Fibroblast of skin of right biceps (primary cell): ENCODE measurements around the gene SLC25A25.
"Not testable (repeated sequence)": the region's sequence is repeated elsewhere in the genome, so short reads cannot be mapped to it uniquely, and the experiment has no call there.

Source experiments
- DNase-seq: peaks from one replicate; pipeline ENCODE4 v3.0.0-alpha.2; 2013

SLC25A25 gene

DNA sequence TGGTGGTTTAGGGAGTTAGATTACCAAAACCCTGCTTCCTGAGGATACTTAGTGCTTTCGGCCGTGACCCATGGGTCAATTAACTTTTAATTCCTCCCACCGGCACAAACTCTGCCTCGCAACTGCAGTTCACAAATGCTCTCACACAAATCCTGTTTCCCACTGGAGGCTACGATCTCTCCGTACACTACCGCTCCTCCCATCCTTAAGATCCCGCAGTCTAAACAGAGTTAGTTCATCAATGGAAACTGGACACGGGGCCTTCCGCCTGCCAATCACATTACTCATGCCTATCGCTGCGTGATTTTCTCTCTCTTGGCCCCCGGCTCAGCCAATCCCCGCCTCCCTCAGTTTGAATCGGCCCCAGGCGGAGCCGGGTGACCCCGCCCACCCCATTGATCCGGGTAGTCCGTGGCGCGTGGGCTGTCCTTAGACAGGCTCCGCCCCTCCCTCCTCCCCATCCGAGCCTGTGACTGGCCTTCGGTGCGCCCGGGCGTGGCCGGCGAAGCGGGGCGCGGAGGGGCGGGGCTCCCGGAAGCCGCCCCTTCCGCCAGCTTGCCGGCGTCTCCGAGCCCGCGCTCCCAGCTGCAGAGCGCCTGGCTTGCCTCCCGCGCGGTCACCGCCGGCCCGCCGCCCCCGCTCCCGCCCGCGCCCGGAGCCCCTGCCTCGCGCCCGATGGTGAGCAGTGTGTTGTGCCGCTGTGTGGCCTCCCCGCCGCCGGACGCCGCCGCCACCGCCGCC, at the start of gene SLC25A25:
Gene SLC25A25 (plus strand): TSS at position 588 of the 741 bp plus-strand sequence. CDS start 88 bp downstream, at position 676.
- peak; percentile 99 for DNase-seq

DNA sequence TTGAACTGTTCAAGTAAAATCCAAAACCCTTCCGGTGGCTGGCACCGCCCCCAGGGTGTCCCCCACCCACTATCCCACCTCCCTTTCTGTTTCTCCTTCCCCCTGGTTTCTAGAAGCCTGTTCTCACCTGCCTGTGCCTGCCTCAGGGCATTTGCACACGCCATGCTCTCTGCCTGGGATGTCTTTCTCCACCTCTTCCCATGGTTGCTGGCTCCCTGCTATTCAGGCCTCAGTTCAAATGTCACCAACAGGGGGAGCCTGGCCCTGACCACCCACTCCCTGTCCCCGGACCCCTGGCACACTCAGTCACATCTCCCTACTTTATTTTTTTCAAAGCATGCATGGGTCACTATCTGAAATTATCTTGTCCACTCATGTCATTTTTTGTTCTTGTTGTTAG, 47.3 kb upstream of the SLC25A25 start:
- no peak for DNase-seq

DNA sequence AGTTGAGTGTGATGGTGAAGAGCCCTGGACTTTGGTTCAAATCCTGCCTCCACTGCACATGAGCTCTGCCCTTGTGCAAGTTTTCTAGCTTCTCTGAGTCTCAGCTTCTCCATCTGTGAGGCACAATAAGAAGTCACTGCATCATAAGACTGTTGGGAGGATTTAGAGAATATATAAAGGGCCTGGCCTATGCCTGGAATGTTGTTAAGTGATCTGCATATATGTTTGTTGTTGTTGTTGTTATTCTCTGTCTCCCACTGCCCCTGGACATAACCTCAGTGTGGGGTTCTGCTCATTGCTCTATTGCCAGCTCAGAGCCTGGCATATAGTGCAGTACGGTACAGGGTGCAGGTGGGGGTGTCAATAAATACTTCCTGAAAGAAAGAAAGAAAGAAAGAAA, 46.9 kb upstream of the SLC25A25 start:
- no peak for DNase-seq

DNA sequence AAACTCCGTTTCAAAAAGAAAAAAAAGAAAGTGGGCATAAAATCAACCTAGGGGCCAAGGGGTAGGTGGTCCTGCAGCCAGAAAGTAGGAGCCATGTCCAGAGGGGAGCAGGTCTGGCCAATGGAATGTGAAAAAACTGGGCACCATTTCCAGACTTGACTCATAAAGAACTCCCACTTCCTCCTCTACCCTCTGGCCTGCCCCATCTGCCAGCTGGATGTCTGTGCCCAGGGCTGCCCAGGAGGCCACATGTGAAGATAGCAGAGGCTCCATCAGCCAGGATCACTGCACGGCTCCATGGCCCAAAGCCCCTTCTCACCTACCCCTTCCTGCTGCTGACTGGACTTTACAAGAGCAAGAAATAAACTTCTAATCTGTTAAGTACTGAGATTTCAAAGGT, 45.1 kb upstream of the SLC25A25 start:
- no peak for DNase-seq

DNA sequence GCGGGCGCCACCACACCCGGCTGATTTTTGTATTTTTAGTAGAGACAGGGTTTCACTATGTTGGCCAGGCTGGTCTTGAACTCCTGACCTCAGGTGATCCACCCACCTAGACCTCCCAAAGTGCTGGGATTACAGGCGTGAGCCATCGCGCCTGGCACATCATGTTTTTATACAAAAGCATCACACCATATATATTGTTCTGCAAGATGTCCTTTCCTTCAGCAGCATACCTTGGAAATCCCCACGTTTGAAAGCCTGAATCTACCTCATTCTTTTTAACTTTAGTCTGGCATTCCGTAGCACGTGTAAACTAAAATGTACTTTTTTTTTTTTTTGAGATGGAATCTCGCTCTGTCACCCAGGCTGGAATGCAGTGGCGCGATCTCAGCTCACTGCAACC, 44.4 kb upstream of the SLC25A25 start:
- not testable (repeated sequence) for DNase-seq

DNA sequence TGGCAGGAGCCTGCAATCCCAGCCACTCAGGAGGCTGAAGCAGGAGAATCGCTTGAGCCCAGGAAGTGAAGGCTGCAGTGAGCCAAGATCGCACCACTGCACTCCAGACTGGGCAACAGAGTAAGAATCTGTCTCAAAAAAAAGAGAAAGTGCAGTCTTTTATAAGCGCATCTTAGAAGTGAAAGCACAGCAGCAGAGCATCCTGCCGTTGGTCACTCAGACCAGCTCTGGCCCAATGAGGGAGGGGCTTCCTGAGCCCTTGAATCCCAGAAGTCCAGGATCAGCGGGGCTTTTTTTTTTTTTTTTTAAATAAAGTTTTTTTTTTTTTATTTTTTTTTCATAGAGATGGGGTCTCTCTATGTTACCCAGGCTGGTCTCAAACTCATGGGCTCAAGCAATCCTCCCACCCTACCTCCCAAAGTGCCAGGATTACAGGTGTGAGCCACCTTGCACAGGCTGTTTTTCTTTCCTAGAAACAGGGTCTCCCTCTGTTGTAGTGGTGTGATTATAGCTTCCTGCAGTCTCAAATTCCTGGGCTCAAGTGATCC, 43.2 kb upstream of the SLC25A25 start:
- no peak for DNase-seq

DNA sequence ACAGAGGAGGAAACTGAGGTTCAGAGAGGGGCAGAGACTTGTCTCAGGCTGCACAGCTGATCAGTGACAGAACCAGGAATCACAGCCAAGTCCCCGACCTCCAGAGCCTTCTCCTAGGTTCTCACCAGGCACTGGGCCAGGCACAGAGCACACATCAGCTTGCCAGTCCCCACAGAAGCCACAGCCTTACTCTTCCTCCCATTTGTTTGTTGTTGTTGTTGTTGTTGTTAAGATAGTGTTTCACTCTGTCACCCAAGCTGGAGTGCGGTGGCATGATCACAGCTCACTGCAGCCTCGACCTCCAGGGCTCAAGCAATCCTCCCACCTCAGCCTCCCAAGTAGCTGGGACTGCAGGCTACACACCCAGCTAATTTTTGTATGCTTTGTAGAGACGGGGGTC, 42.3 kb upstream of the SLC25A25 start:
- no peak for DNase-seq

DNA sequence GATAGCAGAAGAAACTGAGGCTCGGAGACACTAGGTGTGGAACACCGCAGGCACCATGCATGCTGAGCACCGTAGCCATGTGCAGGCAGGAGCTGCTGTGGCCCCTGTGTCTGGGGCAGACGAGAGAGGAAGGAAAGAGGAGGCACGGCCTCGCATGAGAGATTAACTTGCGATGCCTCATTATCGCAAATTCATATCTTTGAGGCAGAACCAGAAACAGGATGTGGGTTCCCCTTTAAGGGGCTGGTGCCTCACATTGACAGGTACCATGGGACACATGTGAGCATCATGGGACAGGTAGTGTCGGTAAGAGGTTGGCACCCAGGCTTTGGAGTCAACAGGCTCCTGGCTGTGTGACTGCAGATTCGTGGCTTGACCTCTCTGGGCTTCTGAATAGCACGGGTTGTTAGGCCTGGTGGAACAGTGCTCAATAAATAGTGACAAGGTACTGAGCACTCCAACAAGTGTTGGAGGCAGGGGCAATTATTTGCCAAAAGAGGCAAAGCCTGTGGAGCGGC, 41.7 kb upstream of the SLC25A25 start:
- DNase-seq = no peak

DNA sequence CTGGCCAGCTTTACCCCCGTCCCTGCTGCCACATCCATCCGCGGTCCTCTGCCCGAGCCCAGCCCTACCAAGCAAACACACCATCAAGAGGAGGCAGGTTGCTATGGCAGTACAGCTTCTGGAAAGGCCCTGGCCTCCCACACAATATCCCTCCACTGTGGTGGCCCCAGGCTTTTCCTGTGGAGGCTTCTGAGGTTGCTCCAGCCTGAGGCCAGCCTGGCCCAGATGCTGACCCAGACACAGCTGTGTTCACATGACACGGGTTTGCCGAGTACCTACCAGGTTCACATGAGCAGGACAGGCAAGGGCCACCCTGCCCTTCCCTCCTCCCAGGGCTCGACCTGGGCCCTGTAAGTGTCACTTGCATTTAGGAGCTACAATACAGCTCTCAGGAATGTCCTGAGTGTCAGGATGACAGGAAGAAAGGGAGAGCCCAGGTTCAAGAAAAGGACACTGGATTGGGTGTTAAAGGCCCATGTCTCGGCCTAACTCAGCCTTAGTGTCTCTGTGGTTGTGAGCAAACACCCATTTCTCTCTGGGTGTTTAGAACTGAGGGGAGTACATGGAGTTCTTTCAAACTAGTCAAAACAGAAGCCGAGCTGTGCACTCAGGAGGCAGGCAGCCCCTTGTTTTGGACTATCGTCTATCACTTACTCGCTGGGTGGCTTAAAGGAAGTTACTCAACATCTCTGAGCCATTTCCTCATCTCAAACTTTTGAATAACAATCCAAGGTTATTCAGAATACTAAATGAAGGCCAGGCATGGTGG, 41.1 kb upstream of the SLC25A25 start:
- peak; percentile 10 for DNase-seq

DNA sequence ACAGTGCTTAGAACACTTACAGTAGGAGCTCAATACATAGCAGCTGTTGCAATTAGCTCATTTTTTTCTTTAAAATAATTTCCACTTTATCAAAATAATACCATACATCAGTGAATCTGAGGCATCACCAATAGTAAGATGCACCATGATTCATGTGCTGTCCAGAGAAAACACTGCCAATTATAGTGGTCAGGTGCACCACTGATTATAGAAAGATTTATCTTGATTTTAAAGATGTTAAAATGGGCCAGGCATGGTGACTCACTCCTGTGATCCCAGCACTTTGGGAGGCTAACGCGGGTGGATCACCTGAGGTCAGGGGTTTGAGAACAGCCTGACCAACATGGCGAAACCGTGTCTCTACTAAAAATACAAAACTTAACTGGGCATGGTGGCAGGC, 40.3 kb upstream of the SLC25A25 start:
- no peak for DNase-seq

DNA sequence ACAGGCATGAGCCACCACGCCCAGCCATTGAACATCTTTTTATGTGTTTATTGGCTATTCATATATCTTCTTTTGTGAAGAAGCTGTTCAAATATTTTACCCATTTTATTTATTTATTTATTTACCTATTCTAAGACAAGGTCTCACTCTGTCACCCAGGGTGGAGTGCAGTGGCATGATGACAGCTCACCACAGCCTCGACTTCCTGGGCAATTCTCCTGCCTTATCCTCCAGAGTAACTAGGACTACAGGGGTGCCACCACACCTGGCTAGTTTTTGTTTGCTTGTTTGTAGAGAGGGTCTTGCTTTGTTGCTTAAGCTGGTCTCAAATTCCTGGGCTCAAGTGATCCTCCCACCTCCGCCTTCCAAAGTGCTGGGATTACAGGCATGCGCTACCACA, 34.4 kb upstream of the SLC25A25 start:
- no peak for DNase-seq

DNA sequence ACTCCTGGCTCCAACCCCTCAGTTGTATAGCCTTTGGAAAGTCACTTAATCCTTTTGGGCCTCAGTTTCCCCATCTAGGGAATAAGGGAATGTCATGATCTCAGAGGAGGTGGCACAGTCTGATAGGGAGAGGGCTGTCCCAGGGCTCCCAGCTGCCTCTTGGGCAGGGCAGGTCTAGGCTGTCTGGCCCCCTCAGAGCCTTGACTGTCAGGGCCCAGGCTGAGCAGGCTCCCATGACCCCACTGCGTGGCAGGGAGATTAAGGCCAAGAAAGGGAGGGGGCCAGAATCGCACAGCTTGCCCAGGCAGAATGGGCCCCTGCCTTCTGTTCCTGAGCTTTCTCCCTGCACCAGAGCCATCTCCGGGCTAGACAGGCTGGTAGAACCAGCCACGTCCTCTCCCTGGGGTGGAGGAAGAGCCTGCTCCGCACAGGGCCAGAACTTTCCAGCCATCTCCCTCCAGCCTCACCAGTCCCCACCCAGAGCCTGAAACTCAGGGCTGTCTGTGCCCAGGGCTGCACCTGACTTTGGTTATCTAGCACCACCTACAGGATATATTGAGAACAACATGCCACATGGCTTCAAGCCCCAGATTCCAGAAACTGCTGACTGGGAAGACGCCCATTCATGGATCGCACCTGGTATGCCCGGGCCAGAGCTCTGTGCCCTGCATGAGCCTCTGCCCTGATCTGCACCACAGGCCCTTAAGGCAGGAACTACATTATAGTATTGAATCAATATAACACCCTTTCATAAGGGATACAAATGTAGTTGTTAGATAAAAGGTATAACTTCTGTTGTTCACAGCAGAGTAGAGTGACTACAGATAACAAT, 33.0 kb upstream of the SLC25A25 start:
- peak; percentile 72 for DNase-seq

DNA sequence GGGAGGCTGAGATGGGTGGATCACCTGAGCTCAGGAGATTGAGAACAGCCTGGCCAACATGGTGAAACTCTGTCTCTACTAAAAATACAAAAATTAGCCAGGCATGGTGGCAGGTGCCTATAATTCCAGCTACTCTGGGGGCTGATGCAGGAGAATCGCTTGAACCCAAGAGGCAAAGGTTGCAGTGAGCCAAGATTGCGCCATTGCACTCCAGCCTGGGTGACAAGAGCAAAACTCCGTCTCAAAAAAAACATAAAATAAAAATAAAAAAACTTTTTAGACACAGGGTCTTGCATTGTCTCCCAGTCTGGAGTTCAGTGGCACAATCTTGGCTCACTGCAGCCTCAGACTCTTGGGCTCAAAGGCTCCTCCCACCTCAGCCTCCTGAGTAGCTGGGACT, 31.5 kb upstream of the SLC25A25 start:
- not testable (repeated sequence) for DNase-seq

DNA sequence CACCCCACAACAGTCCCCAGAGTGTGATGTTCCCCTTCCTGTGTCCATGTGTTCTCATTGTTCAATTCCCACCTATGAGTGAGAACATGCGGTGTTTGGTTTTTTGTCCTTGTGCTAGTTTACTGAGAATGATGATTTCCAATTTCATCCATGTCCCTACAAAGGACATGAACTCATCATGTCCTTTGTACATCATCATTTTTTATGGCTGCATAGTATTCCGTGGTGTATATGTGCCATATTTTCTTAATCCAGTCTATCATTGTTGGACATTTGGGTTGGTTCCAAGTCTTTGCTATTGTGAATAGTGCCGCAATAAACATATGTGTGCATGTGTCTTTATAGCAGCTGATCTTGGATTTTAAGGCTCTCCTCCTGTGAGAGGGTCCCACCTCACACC, 27.2 kb upstream of the SLC25A25 start:
- not testable (repeated sequence) for DNase-seq

DNA sequence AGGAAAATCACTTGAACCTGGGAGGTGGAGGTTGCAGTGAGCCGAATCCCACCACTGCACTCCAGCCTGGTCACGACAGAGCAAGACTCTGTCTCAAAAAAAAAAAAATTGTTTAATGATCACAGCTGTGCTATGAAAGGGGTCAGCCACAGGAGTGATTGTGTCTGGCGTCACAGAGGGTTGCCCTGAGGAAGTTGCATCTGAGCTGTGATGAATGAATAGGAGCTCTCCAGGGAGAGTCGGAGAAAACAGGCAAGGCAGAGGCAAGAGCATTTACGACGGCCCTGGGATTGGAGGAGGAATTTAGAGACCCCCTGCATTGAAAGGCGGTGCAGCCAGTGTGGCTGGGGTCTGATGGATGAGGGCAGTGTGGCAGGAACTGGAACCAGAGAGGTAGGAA, 26.0 kb upstream of the SLC25A25 start:
- no peak for DNase-seq

DNA sequence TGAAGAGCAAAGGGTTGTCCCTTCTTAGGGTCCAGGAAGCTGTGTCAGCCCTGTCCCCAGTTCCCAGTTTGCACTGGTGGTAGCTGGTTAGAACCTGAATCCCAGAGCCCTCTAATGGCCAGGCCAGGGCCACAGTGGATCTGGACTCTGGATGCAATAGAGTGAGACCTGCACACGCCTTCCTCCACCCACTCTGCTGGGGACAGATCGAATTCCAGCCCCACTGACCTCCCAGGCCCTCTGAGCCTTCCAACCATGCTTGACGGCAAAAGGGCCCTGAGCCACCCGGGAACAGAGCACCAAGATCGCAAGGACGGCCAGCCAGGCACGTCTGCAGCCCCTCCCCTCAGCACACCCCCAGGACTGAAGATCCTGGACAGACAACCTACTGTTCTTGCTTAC, 24.6 kb upstream of the SLC25A25 start:
- DNase-seq = no peak

DNA sequence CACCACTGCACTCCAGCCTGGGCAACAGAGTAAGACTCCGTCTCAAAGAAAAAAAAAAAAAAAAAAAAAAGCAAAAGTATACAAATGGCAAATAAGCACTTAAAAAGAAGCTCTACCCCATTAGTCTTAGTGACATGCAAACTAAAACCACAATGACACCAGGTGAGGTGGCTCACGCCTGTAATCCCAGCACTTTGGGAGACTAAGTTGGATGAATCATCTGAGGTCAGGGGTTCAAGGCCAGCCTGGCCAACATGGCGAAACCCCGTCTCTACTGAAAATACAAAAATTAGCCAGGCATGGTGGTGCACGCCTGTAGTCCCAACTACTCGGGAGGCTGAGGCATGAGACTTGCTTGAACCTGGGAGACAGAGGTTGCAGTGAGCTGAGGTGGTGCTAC, 22.6 kb upstream of the SLC25A25 start:
- DNase-seq = not testable (repeated sequence)

DNA sequence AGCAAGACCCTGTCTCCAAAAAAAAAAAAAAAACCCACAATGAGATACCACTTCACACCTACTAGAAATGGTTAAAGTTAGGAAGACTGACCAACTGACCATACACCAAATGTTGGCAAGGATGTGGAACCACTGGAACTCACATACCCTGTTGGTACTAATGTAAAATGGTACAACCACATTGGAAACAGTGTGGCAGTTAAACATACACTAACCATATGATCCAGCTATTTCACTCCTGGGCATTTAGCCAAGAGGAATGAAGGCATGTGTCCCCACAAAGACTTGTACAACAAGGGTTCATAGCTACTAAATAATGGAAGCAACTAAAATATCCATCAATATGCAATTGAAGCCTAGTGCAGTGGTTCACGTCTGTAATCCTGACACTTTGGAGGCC, 22.2 kb upstream of the SLC25A25 start:
- DNase-seq = peak; percentile 61

DNA sequence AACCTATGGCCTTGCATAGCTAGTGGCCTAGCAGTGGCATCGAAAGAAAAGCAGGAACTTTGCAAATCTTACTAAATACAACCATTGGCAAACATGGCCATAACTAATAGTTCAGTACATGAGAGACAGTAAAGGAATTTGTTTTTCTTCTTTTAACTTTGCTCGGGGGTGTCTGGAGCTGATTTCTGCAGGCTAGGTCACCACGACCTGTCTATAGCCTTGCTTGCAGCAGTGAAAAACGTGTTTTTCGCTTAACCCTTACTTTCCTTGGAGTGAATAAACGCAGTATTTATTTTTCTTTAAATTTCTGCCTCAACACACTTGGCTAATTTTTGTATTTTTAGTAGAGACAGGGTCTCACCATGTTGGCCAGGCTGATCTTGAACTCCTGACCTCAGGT, 20.8 kb upstream of the SLC25A25 start:
- DNase-seq = no peak

DNA sequence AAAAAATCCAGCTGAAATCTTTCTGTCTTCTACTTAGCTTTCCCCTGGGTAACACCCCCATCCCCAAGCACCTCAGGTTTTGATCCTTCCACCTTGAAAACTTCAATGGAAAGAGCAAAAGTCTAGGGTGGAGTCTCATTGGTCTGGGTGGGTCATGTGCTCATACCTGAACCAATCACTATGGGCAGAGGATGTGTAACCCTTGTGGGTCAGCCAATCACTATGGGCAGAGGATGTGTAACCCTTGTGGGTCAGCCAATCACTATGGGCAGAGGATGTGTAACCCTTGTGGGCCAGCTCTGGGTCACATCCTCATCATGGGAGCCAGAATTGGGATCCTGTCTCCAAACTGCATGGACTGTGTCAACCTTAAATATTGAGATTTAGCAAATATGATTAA, 19.4 kb upstream of the SLC25A25 start:
- no peak for DNase-seq

DNA sequence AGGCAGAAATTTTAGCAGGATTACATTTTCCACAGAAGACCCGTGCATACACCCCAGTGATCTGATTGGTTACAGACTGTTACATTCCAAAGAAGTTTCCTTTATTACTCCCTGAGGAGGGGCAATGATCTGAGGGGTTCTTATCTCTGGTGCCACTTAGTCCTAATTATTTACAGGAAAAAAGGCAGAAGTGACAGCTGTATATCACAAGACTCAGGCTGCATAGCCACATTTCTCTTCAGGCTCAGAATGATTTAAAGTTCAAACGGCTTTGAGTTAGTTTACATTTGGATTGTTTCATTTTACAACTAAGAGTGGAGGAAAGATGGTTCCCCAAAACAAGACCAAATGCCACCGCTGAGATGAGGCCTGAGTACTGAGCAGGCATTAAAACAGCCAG, 18.2 kb upstream of the SLC25A25 start:
- peak; percentile 10 for DNase-seq

DNA sequence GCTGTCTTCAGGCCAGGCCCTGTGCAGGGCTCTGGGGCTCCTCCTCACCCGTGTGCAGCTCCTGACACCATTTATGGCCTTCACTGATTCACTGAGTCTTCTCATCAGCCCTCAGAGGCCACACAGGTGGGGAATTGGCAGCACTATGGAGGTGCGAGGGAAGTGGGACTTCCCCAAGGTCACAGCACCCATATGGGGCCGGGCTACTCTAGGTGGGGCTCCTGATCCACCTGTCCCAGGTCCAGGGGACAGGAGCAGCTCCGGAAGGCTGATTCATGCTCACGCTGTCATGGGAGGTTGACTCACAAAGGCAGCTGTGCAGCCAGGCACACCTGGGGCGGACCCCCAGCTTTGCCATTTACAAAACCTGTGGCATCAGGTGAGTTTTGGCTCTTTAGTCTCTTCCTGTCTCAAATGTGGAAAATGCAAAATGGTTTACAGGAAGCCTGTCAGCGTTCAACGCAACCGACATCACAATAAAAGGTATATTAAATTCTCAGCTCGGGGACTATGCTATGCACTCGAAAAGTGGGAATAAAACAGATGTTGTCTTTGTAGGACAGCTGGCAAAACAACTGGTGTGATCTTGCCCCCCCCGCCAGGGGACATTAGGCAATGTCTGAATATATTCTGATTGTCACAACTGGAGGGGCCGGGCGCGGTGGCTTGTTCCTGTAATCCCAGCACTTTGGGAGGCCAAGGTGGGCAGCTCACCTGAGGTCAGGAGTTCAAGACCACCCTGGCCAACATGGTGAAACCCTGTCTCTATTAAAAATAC, 15.9 kb upstream of the SLC25A25 start:
- no peak for DNase-seq
